Mesenteric fat pad (tissue), 1 donor: ENCODE measurements around the gene NRXN2. TPM values are rescaled to one million over a fixed set of nuclear protein-coding genes. Genes with fewer than 3 reads are reported as not detected.

Source experiments
- DNase-seq: peaks from one replicate; pipeline ENCODE4 v3.0.0-alpha.2; 2020; ENCODE audit warnings: low spot score
- total RNA-seq: library from RNA; stranded (reverse); fragmentation: NEBNext Ultra II Directional; extraction: Animal tissue kit (Norgen Biotek cat#: 25700); gene quantifications from one replicate; pipeline ENCODE4 v1.2.1, GENCODE V29; 2021
- donor health status: DM: yes; HTN: yes; CAD: no.

Gene NRXN2
- total RNA-seq, 1 donor from 2014 or later: 8.8 TPM

DNA sequence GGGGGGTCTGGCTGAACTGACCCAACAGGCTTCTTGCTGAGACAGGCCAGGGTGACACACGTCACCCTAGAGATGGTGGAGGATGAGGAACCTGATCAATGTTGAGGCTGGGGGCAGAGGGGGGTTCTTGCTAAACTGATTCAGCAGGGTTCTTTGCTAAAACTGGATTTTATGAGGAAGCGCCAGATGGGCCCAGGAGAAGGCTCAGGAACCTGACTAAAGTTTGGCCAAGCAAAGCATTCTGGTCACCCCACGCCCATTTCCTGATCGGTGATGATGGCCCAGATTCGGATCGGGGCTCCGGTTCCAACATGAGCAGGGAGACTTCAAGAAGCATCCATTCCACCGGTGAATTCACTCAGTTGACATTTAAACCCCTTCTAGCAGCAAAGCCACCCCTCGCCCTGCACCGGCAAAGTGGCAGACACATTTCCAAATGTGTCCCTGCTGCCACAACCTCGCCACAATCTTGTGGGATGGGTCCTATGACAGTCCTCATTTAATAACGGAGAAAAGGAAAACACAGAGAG lies 166.2 kb downstream of the NRXN2 start:
- no peak for DNase-seq

Other genes with a start within 250 kb of the NRXN2 start
- not detected for gene SLC22A11, start 167.3 kb downstream of the NRXN2 start, total RNA-seq
- gene SLC22A12, start 132.0 kb downstream of the NRXN2 start, total RNA-seq: 0.29 TPM
- gene RASGRP2, start 20.9 kb upstream of the NRXN2 start, total RNA-seq: 22.0 TPM
- 1.8 TPM for gene PYGM, start 36.8 kb upstream of the NRXN2 start, total RNA-seq
- gene SF1, start 55.3 kb upstream of the NRXN2 start, total RNA-seq: 302 TPM
- 18.2 TPM for gene MAP4K2, start 80.0 kb upstream of the NRXN2 start, total RNA-seq
- gene MEN1, start 87.4 kb upstream of the NRXN2 start, total RNA-seq: 18.5 TPM
- gene CDC42BPG, start 121.5 kb upstream of the NRXN2 start, total RNA-seq: 0.55 TPM
- gene EHD1, start 155.4 kb upstream of the NRXN2 start, total RNA-seq: 95.0 TPM
- gene ATG2A, start 194.0 kb upstream of the NRXN2 start, total RNA-seq: 22.2 TPM
- 28.3 TPM for gene PPP2R5B, start 201.5 kb upstream of the NRXN2 start, total RNA-seq
- gene GPHA2, start 212.7 kb upstream of the NRXN2 start, total RNA-seq: not detected
- not detected for gene MAJIN, start 248.9 kb upstream of the NRXN2 start, total RNA-seq